ENCODE results near the gene XPC. TPM values are rescaled to one million over a fixed set of nuclear protein-coding genes. Genes with fewer than 3 reads are reported as not detected.

Gene XPC
- polyA plus RNA-seq, 3 donors = 13.4 to 22.0 (median 15.5) TPM

- H3K9ac ChIP-seq (ENCODE audit: insufficient read depth, low read length, poor library complexity, severe bottlenecking) = no peak overlapping the region
- H3K9me3 ChIP-seq (replicated peaks in 1 of 2; ENCODE audit: control insufficient read depth in 1 of 2, insufficient read depth in 1 of 2, low read length in 2 of 2) = peaks cover 0 to 6% of the 10 kb centered on the region in 2 donors
- H2AFZ ChIP-seq (ENCODE audit: insufficient read depth, low read depth, low read length, poor library complexity, severe bottlenecking) = no peak overlapping the region
- H3K36me3 ChIP-seq (replicated peaks in 1 of 2; ENCODE audit: control insufficient read depth in 1 of 2, insufficient read depth in 2 of 2, low read length in 2 of 2) = no peaks in the 10 kb centered on the region
- no CpG with 5 or more reads among the region's 1 CpG for WGBS (ENCODE audit: insufficient coverage)
- H3K4me2 ChIP-seq (replicated peaks; ENCODE audit: extremely low read depth, low read length, poor library complexity, severe bottlenecking) = no peak overlapping the region
- DNase-seq = no peak
- H3K36me3 Mint-ChIP-seq = no peaks in the 10 kb centered on the region
- H4K20me1 ChIP-seq (ENCODE audit: insufficient read depth, low read length) = no peaks in the 10 kb centered on the region
- peaks cover 0 to 2% (median 0%) of the 10 kb centered on the region in 3 donors for H3K27me3 Mint-ChIP-seq (ENCODE audit: low read depth in 3 of 3)
- peaks cover 12% of the 10 kb centered on the region for H3K4me1 Mint-ChIP-seq
- no peak overlapping the region for H3K27ac Mint-ChIP-seq
- no peaks in the 10 kb centered on the region for H3K79me2 ChIP-seq (ENCODE audit: insufficient read depth, low read length)
- no peak overlapping the region for H3K4me3 ChIP-seq (replicated peaks in 1 of 3; ENCODE audit: low read depth in 2 of 3, low read length in 3 of 3)
- TF ChIP-seq, protein P1, sequence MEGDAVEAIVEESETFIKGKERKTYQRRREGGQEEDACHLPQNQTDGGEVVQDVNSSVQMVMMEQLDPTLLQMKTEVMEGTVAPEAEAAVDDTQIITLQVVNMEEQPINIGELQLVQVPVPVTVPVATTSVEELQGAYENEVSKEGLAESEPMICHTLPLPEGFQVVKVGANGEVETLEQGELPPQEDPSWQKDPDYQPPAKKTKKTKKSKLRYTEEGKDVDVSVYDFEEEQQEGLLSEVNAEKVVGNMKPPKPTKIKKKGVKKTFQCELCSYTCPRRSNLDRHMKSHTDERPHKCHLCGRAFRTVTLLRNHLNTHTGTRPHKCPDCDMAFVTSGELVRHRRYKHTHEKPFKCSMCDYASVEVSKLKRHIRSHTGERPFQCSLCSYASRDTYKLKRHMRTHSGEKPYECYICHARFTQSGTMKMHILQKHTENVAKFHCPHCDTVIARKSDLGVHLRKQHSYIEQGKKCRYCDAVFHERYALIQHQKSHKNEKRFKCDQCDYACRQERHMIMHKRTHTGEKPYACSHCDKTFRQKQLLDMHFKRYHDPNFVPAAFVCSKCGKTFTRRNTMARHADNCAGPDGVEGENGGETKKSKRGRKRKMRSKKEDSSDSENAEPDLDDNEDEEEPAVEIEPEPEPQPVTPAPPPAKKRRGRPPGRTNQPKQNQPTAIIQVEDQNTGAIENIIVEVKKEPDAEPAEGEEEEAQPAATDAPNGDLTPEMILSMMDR (IDR thresholded peaks at IDR 0.05) = no peak
- intact Hi-C loops (cut with micrococcal nuclease) = no loop called here
- H3K27ac ChIP-seq (ENCODE audit: low read depth in 1 of 2, low read length in 2 of 2) = no peak overlapping the region
- peaks cover 4 to 6% of the 10 kb centered on the region in 2 donors for H3K4me1 ChIP-seq (ENCODE audit: control insufficient read depth in 1 of 2, insufficient read depth in 2 of 2, low read length in 2 of 2)
- H3K27me3 ChIP-seq (ENCODE audit: control insufficient read depth in 2 of 2, insufficient read depth in 2 of 2, low read length in 2 of 2) = no peaks in the 10 kb centered on the region
- peaks cover 8 to 17% (median 11%) of the 10 kb centered on the region in 7 donors for H3K9me3 Mint-ChIP-seq
- H3K4me3 Mint-ChIP-seq = no peak overlapping the region
These were observed 44.1 kb upstream of the XPC start for GRCh38 chr3:14222457-14222856.

GRCh38 chr3:14221902-14222301 lies 43.5 kb upstream of the XPC start:
- Mint-ChIP-seq H3K27me3 (ENCODE audit: low read depth in 3 of 3) (peaks cover 0 to 2% (median 0%) of the 10 kb centered on the region in 3 donors), H3K9me3 (peaks cover 8 to 17% (median 11%) of the 10 kb centered on the region in 7 donors), H3K27ac (no peak overlapping the region), H3K4me1 (peaks cover 14% of the 10 kb centered on the region), H3K36me3 (no peaks in the 10 kb centered on the region), H3K4me3 (no peak overlapping the region)
- Histone ChIP-seq H2AFZ (ENCODE audit: insufficient read depth, low read depth, low read length, poor library complexity, severe bottlenecking) (no peak overlapping the region), H3K4me2 (replicated peaks; ENCODE audit: extremely low read depth, low read length, poor library complexity, severe bottlenecking) (no peak overlapping the region), H3K79me2 (ENCODE audit: insufficient read depth, low read length) (no peaks in the 10 kb centered on the region), H3K4me3 (replicated peaks in 1 of 3; ENCODE audit: low read depth in 2 of 3, low read length in 3 of 3) (no peak overlapping the region), H4K20me1 (ENCODE audit: insufficient read depth, low read length) (no peaks in the 10 kb centered on the region), H3K4me1 (ENCODE audit: control insufficient read depth in 1 of 2, insufficient read depth in 2 of 2, low read length in 2 of 2) (peaks cover 4 to 6% of the 10 kb centered on the region in 2 donors), H3K9me3 (replicated peaks in 1 of 2; ENCODE audit: control insufficient read depth in 1 of 2, insufficient read depth in 1 of 2, low read length in 2 of 2) (peaks cover 0 to 6% of the 10 kb centered on the region in 2 donors), H3K36me3 (replicated peaks in 1 of 2; ENCODE audit: control insufficient read depth in 1 of 2, insufficient read depth in 2 of 2, low read length in 2 of 2) (no peaks in the 10 kb centered on the region), H3K27ac (ENCODE audit: low read depth in 1 of 2, low read length in 2 of 2) (no peak overlapping the region), H3K27me3 (ENCODE audit: control insufficient read depth in 2 of 2, insufficient read depth in 2 of 2, low read length in 2 of 2) (no peaks in the 10 kb centered on the region), H3K9ac (ENCODE audit: insufficient read depth, low read length, poor library complexity, severe bottlenecking) (no peak overlapping the region)
- TF ChIP-seq, protein P1 (IDR thresholded peaks at IDR 0.05) = no peak
- no CpG with 5 or more reads among the region's 1 CpG for WGBS (ENCODE audit: insufficient coverage)
- intact Hi-C loops (cut with micrococcal nuclease) = no loop called here
- DNase-seq = no peak

All from CD14-positive monocyte (primary cell).